ENCODE data around the gene CASTOR1.

CASTOR1 gene

GRCh38 chr22:30262917-30263741 is 26.2 kb downstream of the CASTOR1 start:
- peak; percentile 68 for DNase-seq

GRCh38 chr22:30262112-30262511 is 27.2 kb downstream of the CASTOR1 start:
- no peak for DNase-seq

- DNase-seq = no peak
Observed at GRCh38 chr22:30261134-30261533, 28.2 kb downstream of the CASTOR1 start.

- DNase-seq = no peak
Observed at GRCh38 chr22:30260682-30261081, 28.6 kb downstream of the CASTOR1 start.

- DNase-seq = no peak
Observed at GRCh38 chr22:30260276-30260675, 29.0 kb downstream of the CASTOR1 start.

GRCh38 chr22:30254314-30254713 is 35.0 kb downstream of the CASTOR1 start:
- DNase-seq = no peak

GRCh38 chr22:30253205-30253852 is 36.0 kb downstream of the CASTOR1 start:
- no peak for DNase-seq

- no peak for DNase-seq
Observed at GRCh38 chr22:30252411-30253204, 36.7 kb downstream of the CASTOR1 start.

- no peak for DNase-seq
Observed at GRCh38 chr22:30251711-30252110, 37.6 kb downstream of the CASTOR1 start.

- DNase-seq = peak; percentile 24
Observed at GRCh38 chr22:30250661-30251267, 38.5 kb downstream of the CASTOR1 start.

- no peak for DNase-seq
Observed at GRCh38 chr22:30250039-30250565, 39.2 kb downstream of the CASTOR1 start.

GRCh38 chr22:30249049-30250038 is 40.0 kb downstream of the CASTOR1 start:
- DNase-seq = no peak

GRCh38 chr22:30248484-30248883 is 40.8 kb downstream of the CASTOR1 start:
- DNase-seq = no peak

GRCh38 chr22:30247974-30248373 is 41.3 kb downstream of the CASTOR1 start:
- DNase-seq = no peak

GRCh38 chr22:30247561-30247960 is 41.7 kb downstream of the CASTOR1 start:
- no peak for DNase-seq

GRCh38 chr22:30246814-30247376 is 42.4 kb downstream of the CASTOR1 start:
- DNase-seq = no peak

GRCh38 chr22:30245985-30246813 is 43.1 kb downstream of the CASTOR1 start, which contains the start of gene LIF:
TSS of gene LIF (minus strand) at chr22:30246759. CDS start at chr22:30246695, 64 bp downstream.
- DNase-seq = peak; percentile 61

- no peak for DNase-seq
Observed at GRCh38 chr22:30245181-30245984, 43.9 kb downstream of the CASTOR1 start.

GRCh38 chr22:30244641-30245040 is 44.7 kb downstream of the CASTOR1 start:
- no peak for DNase-seq

Data from stimulated activated naive CD4-positive, alpha-beta T cell treated with Interleukin-2 at 50 U/mL for 16 hours (primary cell).